Spinal cord (tissue), 10 donors: Measurements from ENCODE around the gene IGF2R. TPM values are rescaled to one million over a fixed set of nuclear protein-coding genes. Genes with fewer than 3 reads are reported as not detected.

Source experiments
- DNase-seq, 6 donors: peaks; one replicate each; pipeline versions ENCODE4 v3.0.0 to v3.0.0-alpha.2; 2013 to 2015; ENCODE audit warnings: low spot score in 6 of 6, low read depth in 4 of 6
- H3K27ac ChIP-seq: one replicate; pipeline ENCODE4 v1.5.1; 2013; ENCODE audit warnings: low read depth, low read length, control low read depth
- H3K27me3 ChIP-seq: one replicate; pipeline ENCODE4 v1.6.1; 2013; ENCODE audit warnings: low read length; ENCODE audit not compliant: control insufficient read depth, insufficient read depth
- H3K36me3 ChIP-seq: one replicate; pipeline ENCODE4 v1.6.1; 2013; ENCODE audit warnings: low read length; ENCODE audit not compliant: control insufficient read depth, insufficient read depth
- H3K4me1 ChIP-seq: one replicate; pipeline ENCODE4 v1.6.1; 2013; ENCODE audit warnings: low read length; ENCODE audit not compliant: control insufficient read depth, insufficient read depth
- H3K4me3 ChIP-seq: one replicate; pipeline ENCODE4 v1.5.1; 2013; ENCODE audit warnings: low read depth, low read length, control low read depth
- H3K9me3 ChIP-seq: one replicate; pipeline ENCODE4 v1.6.1; 2013; ENCODE audit warnings: low read length; ENCODE audit not compliant: control insufficient read depth, insufficient read depth
- WGBS: methylation state at CpG from one replicate; pipeline ENCODE4 v1.1.5; 2013; ENCODE audit warnings: missing lambda C conversion rate; ENCODE audit not compliant: insufficient coverage; 5-methylcytosine and 5-hydroxymethylcytosine counted together
- polyA plus RNA-seq, 2 donors: library from polyadenylated mRNA; unstranded; fragments of 120-200 nt; gene quantifications; one replicate each; pipeline ENCODE4 v1.2.1, GENCODE V29; 2013; ENCODE audit not compliant: insufficient read length in 2 of 2
- total RNA-seq, 2 donors: library from RNA; depleted of rRNA in 1 of 2; stranded (reverse); fragments of 120-200 nt in 1 of 2; fragments of >200 nt in 1 of 2; gene quantifications; one replicate each; pipeline versions ENCODE4 v1.2.3 to v1.2.4, GENCODE V29; 2013 to 2014
- donor health status: healthy.

IGF2R gene
- total and polyA plus RNA-seq, 4 donors, result 23.8 to 53.0 (median 31.1) TPM

DNA sequence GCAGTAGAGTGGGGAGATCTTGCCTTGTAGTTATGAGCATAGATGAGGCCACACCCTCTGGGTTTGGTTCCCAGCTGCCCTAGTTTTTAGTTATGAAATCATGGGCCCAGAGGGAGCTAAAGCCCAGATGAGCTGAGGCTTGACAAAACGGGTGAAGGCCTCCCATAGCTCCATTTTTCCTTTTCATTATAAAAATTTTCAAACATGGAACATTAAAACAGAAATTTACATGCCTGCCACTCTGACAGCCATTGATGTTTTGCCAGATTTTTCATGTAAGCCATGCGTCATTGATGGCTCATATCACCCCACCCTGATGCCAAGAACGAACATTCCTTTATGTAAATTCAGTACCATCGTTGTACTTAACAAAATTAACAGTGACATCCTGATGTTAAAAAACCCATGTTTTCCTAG lies 67.9 kb downstream of the IGF2R start:
- Histone ChIP-seq H3K27me3 (no peaks in the 10 kb centered on the region), H3K27ac (no peak overlapping the region), H3K4me1 (no peaks in the 10 kb centered on the region), H3K4me3 (no peak overlapping the region), H3K9me3 (no peaks in the 10 kb centered on the region), H3K36me3 (peaks cover 41% of the 10 kb centered on the region)
- DNase-seq, result peak in 1 of 6 donors; percentile 56
- 60% methylated on average over 2 of the region's 4 CpGs for WGBS

DNA sequence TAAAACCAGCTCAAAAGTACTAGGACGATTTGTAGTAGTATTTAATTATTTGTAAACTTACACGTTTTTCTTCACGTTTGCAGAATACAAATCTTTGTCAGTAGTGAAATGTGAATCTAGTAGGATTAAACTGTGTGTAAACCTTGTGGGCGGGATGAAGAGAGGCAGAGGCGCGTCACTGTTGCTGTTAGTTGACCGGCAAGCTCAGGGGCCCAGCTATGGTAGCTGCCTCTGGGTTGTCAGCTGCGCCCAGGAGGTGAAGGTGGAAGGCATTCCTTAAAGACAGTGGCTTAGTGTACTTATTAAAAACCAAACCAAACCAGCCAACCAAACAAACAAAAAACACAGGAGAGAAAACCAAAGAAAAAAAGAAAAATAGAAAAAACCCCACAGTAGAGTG lies 69.6 kb downstream of the IGF2R start:
- peaks cover 43% of the 10 kb centered on the region for H3K36me3 ChIP-seq
- H3K27ac ChIP-seq, result no peak overlapping the region

DNA sequence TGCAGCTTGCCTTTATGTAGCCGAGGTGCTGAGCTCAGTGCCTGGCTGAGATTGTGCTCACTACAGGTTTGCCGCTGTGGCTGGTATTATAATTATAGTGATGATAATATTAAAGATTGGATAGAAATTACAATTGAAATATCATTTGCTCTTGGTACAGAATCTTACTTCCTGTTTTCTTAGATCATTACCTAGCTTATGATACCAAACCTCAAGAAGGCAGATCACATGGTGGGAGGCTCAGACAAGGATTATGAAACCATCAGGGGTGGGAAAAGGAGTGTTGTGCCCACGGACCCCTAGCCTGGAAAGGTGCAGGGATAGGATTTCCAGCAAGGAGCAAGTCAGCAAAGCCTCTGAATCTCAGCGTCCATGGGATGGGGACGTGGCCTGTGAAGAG lies 70.6 kb downstream of the IGF2R start:
- no peaks in the 10 kb centered on the region for H3K27me3 ChIP-seq
- WGBS, result 95% methylated on average over 3 of the region's 5 CpGs
- DNase-seq, result no peak
- H3K4me1 ChIP-seq, result no peaks in the 10 kb centered on the region
- H3K4me3 ChIP-seq, result no peak overlapping the region
- H3K9me3 ChIP-seq, result no peaks in the 10 kb centered on the region
- no peak overlapping the region for H3K27ac ChIP-seq
- peaks cover 45% of the 10 kb centered on the region for H3K36me3 ChIP-seq

More for the DNA sequence above, 69.6 kb downstream of the IGF2R start:
- Histone ChIP-seq H3K9me3 (no peaks in the 10 kb centered on the region), H3K27me3 (no peaks in the 10 kb centered on the region), H3K4me1 (no peaks in the 10 kb centered on the region), H3K4me3 (no peak overlapping the region)
- WGBS, result 98% methylated on average over 5 of the region's 8 CpGs
- DNase-seq, result no peak

DNA sequence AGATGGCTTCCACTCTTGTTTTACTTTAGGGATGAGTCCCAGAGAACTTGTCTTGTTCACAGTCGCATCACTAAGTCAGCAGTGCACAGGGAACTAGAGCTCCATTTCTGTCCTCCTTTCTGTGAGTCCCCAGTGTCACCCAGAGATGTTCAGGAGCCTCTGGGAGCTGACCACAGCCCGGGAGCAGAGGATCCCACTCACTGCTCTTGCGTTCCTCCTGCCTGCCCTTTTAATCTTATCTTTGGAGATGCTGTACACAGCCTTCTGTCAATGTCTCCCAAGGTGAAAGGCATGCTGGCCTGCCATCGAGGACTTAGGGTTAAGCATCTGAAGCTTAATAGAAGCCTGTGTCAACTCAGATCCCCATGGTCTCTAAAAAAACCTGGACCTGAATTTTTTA lies 71.2 kb downstream of the IGF2R start:
- H3K36me3 ChIP-seq, result peaks cover 40% of the 10 kb centered on the region
- H3K4me3 ChIP-seq, result no peak overlapping the region
- 100% methylated on average over 4 of the region's 4 CpGs for WGBS
- no peaks in the 10 kb centered on the region for H3K4me1 ChIP-seq
- H3K9me3 ChIP-seq, result no peaks in the 10 kb centered on the region
- H3K27me3 ChIP-seq, result no peaks in the 10 kb centered on the region
- DNase-seq, result no peak
- no peak overlapping the region for H3K27ac ChIP-seq

DNA sequence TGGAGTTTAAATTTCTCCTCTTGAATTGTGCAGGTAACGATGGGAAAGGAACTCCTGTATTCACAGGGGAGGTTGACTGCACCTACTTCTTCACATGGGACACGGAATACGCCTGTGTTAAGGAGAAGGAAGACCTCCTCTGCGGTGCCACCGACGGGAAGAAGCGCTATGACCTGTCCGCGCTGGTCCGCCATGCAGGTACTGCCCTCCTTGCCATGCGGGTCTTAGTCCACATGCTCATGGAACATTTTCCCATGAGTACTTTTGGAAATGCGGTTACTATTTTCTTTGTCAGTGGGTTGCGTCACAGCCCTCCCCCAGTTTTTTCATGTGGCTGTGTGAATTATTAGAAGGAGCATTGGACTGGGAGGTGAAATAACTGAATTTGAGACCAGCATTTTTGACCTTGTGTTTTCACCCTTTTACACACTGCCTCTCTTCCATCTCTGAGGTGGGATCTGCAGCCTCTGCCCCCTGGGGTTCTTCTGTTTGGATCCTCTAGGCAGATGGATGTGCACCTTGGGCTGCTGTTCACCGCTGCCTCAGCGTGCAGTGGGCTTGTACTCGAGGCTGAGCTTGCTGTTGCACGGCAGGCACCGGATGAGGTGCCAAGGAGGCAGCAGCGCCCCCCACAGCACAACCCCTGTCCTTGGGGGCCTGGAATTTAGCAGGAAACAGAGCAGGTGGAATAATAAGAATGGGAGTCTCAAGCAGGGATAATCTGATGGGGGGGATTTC lies 71.8 kb downstream of the IGF2R start:
- DNase-seq, result no peak
- H3K36me3 ChIP-seq, result peaks cover 33% of the 10 kb centered on the region
- no peak overlapping the region for H3K4me3 ChIP-seq
- no peaks in the 10 kb centered on the region for H3K4me1 ChIP-seq
- H3K27me3 ChIP-seq, result no peaks in the 10 kb centered on the region
- WGBS, result 84% methylated on average over 12 of the region's 19 CpGs
- no peak overlapping the region for H3K27ac ChIP-seq
- H3K9me3 ChIP-seq, result no peaks in the 10 kb centered on the region

DNA sequence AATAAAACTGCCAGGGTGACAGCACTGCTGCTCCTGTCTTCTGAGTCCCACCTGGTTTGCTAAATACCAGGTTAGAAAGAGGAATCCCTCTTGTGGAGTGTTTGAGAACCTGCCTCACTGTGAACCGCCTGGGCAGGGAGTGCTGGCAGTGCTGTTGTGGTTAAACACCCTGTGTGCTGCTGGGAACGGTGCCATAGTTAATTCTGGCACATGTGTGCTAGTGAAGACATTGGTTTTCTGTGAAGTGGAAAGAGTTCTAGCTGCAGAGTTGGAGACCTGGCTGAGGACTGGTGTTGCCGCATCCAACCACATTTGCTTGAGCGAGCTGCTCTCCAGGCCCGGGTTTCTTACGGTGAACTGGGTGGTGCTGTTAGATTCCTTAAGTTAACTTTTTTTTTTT lies 72.7 kb downstream of the IGF2R start:
- 44% methylated on average over 2 of the region's 6 CpGs for WGBS
- DNase-seq, result peak in 5 of 6 donors; percentile 18 to 88 (median 33)
- Histone ChIP-seq H3K27me3 (no peaks in the 10 kb centered on the region), H3K36me3 (peaks cover 31% of the 10 kb centered on the region), H3K9me3 (no peaks in the 10 kb centered on the region), H3K27ac (no peak overlapping the region), H3K4me1 (no peaks in the 10 kb centered on the region), H3K4me3 (no peak overlapping the region)

DNA sequence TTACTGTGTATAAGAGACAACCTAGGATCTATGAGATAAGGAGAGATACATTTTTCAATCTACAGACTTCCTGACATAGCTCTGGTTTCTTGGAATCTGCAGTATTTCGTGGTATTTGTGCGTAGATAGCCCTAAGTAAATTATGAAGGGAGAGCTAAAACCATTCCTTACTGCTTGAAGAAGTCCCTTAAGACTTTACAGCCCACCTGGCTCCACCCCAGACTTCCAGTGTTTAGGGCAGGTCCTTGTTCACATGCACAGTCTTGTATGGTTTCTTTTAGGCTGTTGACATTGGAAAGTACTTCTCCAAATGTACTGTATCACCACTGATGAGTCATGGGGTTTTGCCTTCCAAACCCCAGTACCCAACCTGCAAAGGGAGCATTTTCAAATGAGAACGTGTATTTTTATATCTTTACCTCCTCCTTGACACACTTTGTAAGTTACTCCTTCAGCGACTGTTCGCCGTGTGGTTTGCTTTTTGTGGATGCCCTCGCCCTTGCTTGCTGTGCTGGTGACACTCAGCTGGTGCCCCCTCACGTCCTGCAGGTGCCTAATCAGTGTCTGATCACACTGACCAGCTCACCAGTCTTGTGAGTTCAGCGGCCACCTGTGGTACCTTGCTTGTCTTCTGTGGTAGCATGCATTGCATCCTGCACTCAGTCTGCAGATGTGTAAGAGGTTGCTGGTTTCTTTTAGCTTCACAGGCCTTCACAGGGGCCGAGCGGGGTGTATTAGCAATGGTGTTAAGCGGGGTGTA lies 73.3 kb downstream of the IGF2R start:
- H3K9me3 ChIP-seq, result no peaks in the 10 kb centered on the region
- H3K4me1 ChIP-seq, result no peaks in the 10 kb centered on the region
- no peak for DNase-seq
- H3K27ac ChIP-seq, result no peak overlapping the region
- peaks cover 37% of the 10 kb centered on the region for H3K36me3 ChIP-seq
- WGBS, result 96% methylated on average over 10 of the region's 12 CpGs
- no peak overlapping the region for H3K4me3 ChIP-seq
- H3K27me3 ChIP-seq, result no peaks in the 10 kb centered on the region

DNA sequence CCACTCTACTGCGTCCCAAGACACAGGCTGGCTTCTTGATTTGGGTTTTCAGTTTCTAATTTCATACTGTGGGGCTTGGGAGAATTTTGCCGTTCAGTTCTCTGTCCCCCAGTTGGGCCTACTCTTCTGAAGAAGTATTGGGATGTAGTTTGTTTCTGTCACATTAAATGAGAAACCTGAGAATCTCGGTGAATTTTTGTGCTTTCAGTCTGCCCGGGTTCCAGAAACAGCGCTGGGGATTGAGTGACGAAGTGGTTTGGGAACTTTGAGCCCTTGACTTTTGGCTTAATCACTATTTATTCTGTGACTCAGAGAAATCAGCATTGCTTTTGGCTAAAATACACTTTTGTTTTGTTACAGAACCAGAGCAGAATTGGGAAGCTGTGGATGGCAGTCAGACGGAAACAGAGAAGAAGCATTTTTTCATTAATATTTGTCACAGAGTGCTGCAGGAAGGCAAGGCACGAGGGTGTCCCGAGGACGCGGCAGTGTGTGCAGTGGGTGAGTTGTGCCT lies 74.0 kb downstream of the IGF2R start:
- no peaks in the 10 kb centered on the region for H3K9me3 ChIP-seq
- peaks cover 40% of the 10 kb centered on the region for H3K36me3 ChIP-seq
- no peak for DNase-seq
- no peak overlapping the region for H3K27ac ChIP-seq
- WGBS, result 92% methylated on average over 11 of the region's 11 CpGs
- no peak overlapping the region for H3K4me3 ChIP-seq
- H3K4me1 ChIP-seq, result no peaks in the 10 kb centered on the region
- no peaks in the 10 kb centered on the region for H3K27me3 ChIP-seq

DNA sequence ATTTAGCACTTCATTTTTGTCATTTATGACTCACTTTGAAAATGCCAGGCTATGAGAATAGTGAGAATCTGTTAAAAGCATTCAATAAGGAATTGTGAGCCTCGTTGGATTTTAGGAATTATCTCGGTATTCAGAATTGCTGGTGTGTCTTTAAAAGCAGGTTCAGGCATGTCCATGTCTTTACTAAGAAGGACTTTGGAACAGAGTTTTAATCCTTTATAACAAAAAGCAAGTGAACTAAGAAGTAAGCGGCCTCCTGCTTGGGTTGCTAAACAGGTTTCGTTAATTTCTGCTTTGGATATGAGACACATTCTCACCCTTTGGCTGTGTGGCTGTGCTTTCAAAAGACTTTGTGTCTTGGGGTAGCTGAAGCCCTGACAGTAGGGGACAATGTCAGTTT lies 74.9 kb downstream of the IGF2R start:
- H3K27me3 ChIP-seq, result no peaks in the 10 kb centered on the region
- no peak for DNase-seq
- H3K27ac ChIP-seq, result no peak overlapping the region
- H3K4me3 ChIP-seq, result no peak overlapping the region
- WGBS, result 100% methylated on average over 2 of the region's 4 CpGs
- no peaks in the 10 kb centered on the region for H3K9me3 ChIP-seq
- no peaks in the 10 kb centered on the region for H3K4me1 ChIP-seq
- H3K36me3 ChIP-seq, result peaks cover 40% of the 10 kb centered on the region
